Body of pancreas (tissue), 4 donors: Measurements from ENCODE around the gene MC1R. TPM values are rescaled to one million over a fixed set of nuclear protein-coding genes. Genes with fewer than 3 reads are reported as not detected.
A peak's percentile ranks its signal among the peaks of the same experiment; 100 is the strongest.

Experiments
- ATAC-seq: fragments of 150-250 bp; one replicate; pipeline ENCODE4 v1.9.1; 2016
- DNase-seq, 4 donors: peaks; one replicate each; pipeline ENCODE4 v3.0.0-alpha.2; 2019
- H3K27ac ChIP-seq, 4 donors: fragments of 200-600 bp; sonication (generic); 1 replicate in 3 of 4; 2 replicates in 1 of 4; pipeline versions ENCODE4 v1.5.1 to v1.6.1; 2016 to 2019; ENCODE audit warnings: mild to moderate bottlenecking in 1 of 4, mixed read lengths in 1 of 4, moderate library complexity in 1 of 4
- H3K27me3 ChIP-seq, 2 donors: fragments of 200-600 bp; sonication (generic); one replicate each; pipeline ENCODE4 v1.6.0; 2016; ENCODE audit warnings: mild to moderate bottlenecking in 1 of 2
- H3K36me3 ChIP-seq, 2 donors: fragments of 200-600 bp; sonication (generic); replicated peaks in 1 of 2; 2 replicates each; pipeline ENCODE4 v1.5.1; 2016; ENCODE audit warnings: low read depth in 2 of 2; ENCODE audit not compliant: insufficient read depth in 1 of 2
- H3K4me1 ChIP-seq: fragments of 200-600 bp; sonication (generic); one replicate; pipeline ENCODE4 v1.6.0; 2016
- H3K4me3 ChIP-seq, 2 donors: fragments of 200-600 bp; sonication (generic); 1 replicate in 1 of 2; 2 replicates in 1 of 2; pipeline ENCODE4 v1.5.1; 2016 to 2019
- H3K9me3 ChIP-seq, 3 donors: fragments of 200-600 bp; sonication (generic); 1 replicate in 2 of 3; 2 replicates in 1 of 3; pipeline ENCODE4 v1.5.1; 2016
- CTCF ChIP-seq, 7 experiments: fragments of 450-650 bp in 4 of 7; fragments of 200-600 bp in 3 of 7; sonication (generic) in 3 of 7; IDR thresholded peaks; one replicate each; pipeline ENCODE4 v1.5.1; 2016 to 2019; ENCODE audit warnings: antibody characterized with exemption in 7 of 7
- POLR2A ChIP-seq, 3 donors: fragments of 450-650 bp; IDR thresholded peaks; one replicate each; pipeline ENCODE4 v1.6.1; 2016; ENCODE audit warnings: antibody characterized with exemption in 3 of 3, mild to moderate bottlenecking in 2 of 3
- WGBS, 2 donors: methylation state at CpG; one replicate each; pipeline ENCODE4 v1.1.5; 2017; 5-methylcytosine and 5-hydroxymethylcytosine counted together
- intact Hi-C: fragments of 100-400 bp; cut with DNase I; formaldehyde crosslinking; loops from one replicate; pipeline ENCODE4 v1.15.1; 2023
- total RNA-seq, 2 donors: library from RNA; depleted of rRNA; stranded (reverse); fragments of >200 nt; gene quantifications; one replicate each; pipeline ENCODE4 v1.1.0, GENCODE V29; 2016

MC1R gene
- total RNA-seq, 2 donors from 2014 or later: 3.6 TPM

DNA sequence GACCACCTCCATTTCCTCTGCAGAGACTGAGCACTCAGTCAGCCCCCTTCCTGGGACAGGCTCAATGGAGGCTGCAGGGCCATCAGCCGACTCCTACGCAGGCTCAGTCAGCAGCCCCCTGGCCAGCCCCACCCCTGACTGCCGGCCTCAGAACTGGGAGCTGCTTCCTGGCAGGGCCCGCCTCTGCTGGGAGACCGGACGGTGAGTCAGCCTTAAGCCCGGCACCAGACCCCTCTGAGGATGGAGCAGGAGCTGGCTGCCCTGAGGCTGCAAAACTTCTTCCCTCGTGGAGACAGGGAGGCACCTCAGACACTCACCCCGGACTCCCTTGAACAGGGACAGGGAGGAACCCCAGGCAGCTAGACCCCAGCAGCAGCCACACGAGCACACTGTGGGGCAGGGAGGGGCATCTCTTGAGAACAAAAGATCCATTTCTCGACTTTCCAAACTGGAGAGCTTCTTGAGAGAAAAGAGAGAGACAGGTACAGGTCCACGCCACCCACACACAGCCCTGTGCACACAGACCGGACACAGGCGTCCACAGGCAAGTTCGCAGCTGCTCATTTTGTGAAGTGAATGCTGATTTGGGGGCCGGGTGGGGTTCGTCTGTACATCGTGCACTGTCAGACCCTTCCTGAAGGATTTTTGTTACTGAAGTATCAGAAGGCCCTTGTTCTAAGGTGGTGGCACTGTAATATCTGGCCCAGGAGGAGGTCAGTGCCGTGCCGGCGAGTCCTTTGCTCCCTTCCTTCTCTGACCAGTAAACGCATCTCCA is 3.2 kb downstream of the MC1R start:
- peak in 3 of 4 donors; percentile 46 to 74 (median 60) for DNase-seq

DNA sequence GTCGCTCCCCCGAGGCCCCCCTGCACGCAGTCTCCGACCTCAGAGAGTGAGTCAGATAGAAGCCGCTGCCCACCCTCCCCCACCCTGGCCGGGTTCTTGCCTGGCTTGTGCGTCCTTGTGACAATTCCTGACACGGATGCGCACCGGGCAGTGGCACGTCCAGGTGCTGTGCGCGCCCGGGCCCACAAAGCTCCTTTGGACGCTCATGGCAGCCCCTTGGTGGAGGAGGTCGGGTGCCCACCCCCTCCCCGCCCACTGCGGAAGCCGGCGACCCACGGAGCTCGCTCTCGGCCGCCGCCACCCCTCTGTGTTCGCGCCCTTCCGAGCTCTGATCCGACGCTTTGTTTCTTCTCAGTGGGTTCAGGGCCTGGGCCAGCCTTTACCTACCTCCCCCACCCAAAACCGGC is 3.8 kb downstream of the MC1R start:
- H3K36me3 ChIP-seq: no peaks in the 10 kb centered on the region
- H3K27ac ChIP-seq: peak overlapping the region in 3 of 4 donors; percentile 27 to 67 (median 29)
- H3K27me3 ChIP-seq: peaks cover 8 to 17% of the 10 kb centered on the region in 2 donors
- WGBS, 2 donors: 0 to 1% methylated on average over 6 to 18 of the region's 31 CpGs
- intact Hi-C loops: no loop called here
- DNase-seq (peak; percentile 52 to 75 (median 54)), ATAC-seq (peak; percentile 10)
- no peak overlapping the region for H3K4me3 ChIP-seq
- peaks cover 57% of the 10 kb centered on the region for H3K4me1 ChIP-seq
- no peaks in the 10 kb centered on the region for H3K9me3 ChIP-seq
- no peak for TF ChIP-seq POLR2A (IDR thresholded peaks at IDR 0.05)
- TF ChIP-seq CTCF (IDR thresholded peaks at IDR 0.05): no peak

More for the DNA sequence above, 3.2 kb downstream of the MC1R start:
- Histone ChIP-seq H3K27me3 (peaks cover 8 to 17% of the 10 kb centered on the region in 2 donors), H3K36me3 (no peaks in the 10 kb centered on the region), H3K4me1 (peaks cover 61% of the 10 kb centered on the region), H3K4me3 (no peak overlapping the region), H3K9me3 (no peaks in the 10 kb centered on the region), H3K27ac (peak overlapping the region in 2 of 4 donors; percentile 27 to 67)
- TF ChIP-seq CTCF (IDR thresholded peaks at IDR 0.05) (no peak), POLR2A (IDR thresholded peaks at IDR 0.05) (peak in 2 of 3 donors; percentile 29 to 44)
- 14 to 30% methylated on average over 2 to 21 of the region's 22 CpGs for WGBS, 2 donors
- ATAC-seq: peak; percentile 28
- intact Hi-C loops: no loop called here

GRCh38 chr16:89922884-89923639 is 4.4 kb downstream of the MC1R start, which contains the start of gene TUBB3:
TSS of gene TUBB3 (plus strand) at chr16:89923342. CDS start at chr16:89923402, 60 bp downstream.
- ATAC-seq (peak; percentile 42), DNase-seq (peak; percentile 44 to 67 (median 54))
- intact Hi-C loops: no loop called here
- Histone ChIP-seq H3K36me3 (no peaks in the 10 kb centered on the region), H3K9me3 (no peaks in the 10 kb centered on the region), H3K4me1 (peaks cover 51% of the 10 kb centered on the region), H3K27me3 (peaks cover 8 to 17% of the 10 kb centered on the region in 2 donors), H3K4me3 (no peak within 1 kb of the TSS), H3K27ac (peak within 1 kb of the TSS in 3 of 4 donors; percentile 27 to 67 (median 29))
- 2% methylated on average over 67 of the region's 88 CpGs; no CpG with 5 or more reads in 1 of the 2 donors for WGBS, 2 donors
- TF ChIP-seq POLR2A (IDR thresholded peaks at IDR 0.05) (peak in 2 of 3 donors; percentile 23 to 39), CTCF (IDR thresholded peaks at IDR 0.05) (no peak)

- DNase-seq: no peak
- WGBS, 2 donors: 3% methylated on average over 41 of the region's 41 CpGs; no CpG with 5 or more reads in 1 of the 2 donors
- Histone ChIP-seq H3K27me3 (peaks cover 8 to 17% of the 10 kb centered on the region in 2 donors), H3K4me3 (no peak overlapping the region), H3K4me1 (peaks cover 45% of the 10 kb centered on the region), H3K27ac (no peak overlapping the region), H3K9me3 (no peaks in the 10 kb centered on the region), H3K36me3 (no peaks in the 10 kb centered on the region)
- TF ChIP-seq POLR2A (IDR thresholded peaks at IDR 0.05): no peak
- no peak for TF ChIP-seq CTCF (IDR thresholded peaks at IDR 0.05)
- no peak for ATAC-seq
- intact Hi-C loops: no loop called here
Observed at GRCh38 chr16:89923640-89924296, 5.1 kb downstream of the MC1R start.
